HG02884 (cell line): ENCODE data around the gene CDS2.

ENCODE experiments used
- ATAC-seq: cut with Tn5 transposase; IDR thresholded peaks from one replicate; pipeline ENCODE4 v1.9.1; 2021; ENCODE audit warnings: mild to moderate bottlenecking, moderate library complexity; ENCODE audit not compliant: unreplicated experiment

The CDS2 gene

GRCh38 chr20:5205348-5206210, 78.8 kb downstream of the CDS2 start:
- ATAC-seq: peak; percentile 95

- ATAC-seq: no peak
Observed at GRCh38 chr20:5207138-5207537, 80.3 kb downstream of the CDS2 start.

- ATAC-seq: no peak
Observed at GRCh38 chr20:5211803-5212714, 85.3 kb downstream of the CDS2 start.

GRCh38 chr20:5212907-5213487, 86.2 kb downstream of the CDS2 start:
- ATAC-seq: no peak

- no peak for ATAC-seq
Observed at GRCh38 chr20:5214826-5215225, 88.0 kb downstream of the CDS2 start.

GRCh38 chr20:5215672-5216304, 89.0 kb downstream of the CDS2 start:
- ATAC-seq: no peak

- ATAC-seq: no peak
Observed at GRCh38 chr20:5216663-5217062, 89.9 kb downstream of the CDS2 start.

GRCh38 chr20:5217616-5218015, 90.8 kb downstream of the CDS2 start:
- no peak for ATAC-seq

GRCh38 chr20:5220321-5221060, 93.7 kb downstream of the CDS2 start:
- ATAC-seq: no peak

GRCh38 chr20:5221061-5221430, 94.2 kb downstream of the CDS2 start:
- ATAC-seq: no peak

- ATAC-seq: no peak
Observed at GRCh38 chr20:5222919-5223634, 96.3 kb downstream of the CDS2 start.

- no peak for ATAC-seq
Observed at GRCh38 chr20:5230544-5230943, 103.7 kb downstream of the CDS2 start.

- no peak for ATAC-seq
Observed at GRCh38 chr20:5234158-5234557, 107.3 kb downstream of the CDS2 start.

- ATAC-seq: no peak
Observed at GRCh38 chr20:5234978-5235377, 108.2 kb downstream of the CDS2 start.
